ENCODE data around the gene OPA1.

GRCh38 chr3:193614430-193614829, 21.4 kb downstream of the OPA1 start:
- TF ChIP-seq, protein P1, sequence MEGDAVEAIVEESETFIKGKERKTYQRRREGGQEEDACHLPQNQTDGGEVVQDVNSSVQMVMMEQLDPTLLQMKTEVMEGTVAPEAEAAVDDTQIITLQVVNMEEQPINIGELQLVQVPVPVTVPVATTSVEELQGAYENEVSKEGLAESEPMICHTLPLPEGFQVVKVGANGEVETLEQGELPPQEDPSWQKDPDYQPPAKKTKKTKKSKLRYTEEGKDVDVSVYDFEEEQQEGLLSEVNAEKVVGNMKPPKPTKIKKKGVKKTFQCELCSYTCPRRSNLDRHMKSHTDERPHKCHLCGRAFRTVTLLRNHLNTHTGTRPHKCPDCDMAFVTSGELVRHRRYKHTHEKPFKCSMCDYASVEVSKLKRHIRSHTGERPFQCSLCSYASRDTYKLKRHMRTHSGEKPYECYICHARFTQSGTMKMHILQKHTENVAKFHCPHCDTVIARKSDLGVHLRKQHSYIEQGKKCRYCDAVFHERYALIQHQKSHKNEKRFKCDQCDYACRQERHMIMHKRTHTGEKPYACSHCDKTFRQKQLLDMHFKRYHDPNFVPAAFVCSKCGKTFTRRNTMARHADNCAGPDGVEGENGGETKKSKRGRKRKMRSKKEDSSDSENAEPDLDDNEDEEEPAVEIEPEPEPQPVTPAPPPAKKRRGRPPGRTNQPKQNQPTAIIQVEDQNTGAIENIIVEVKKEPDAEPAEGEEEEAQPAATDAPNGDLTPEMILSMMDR (conservative IDR thresholded peaks at IDR 0.05): no peak
- no peak for TF ChIP-seq ZFX (IDR thresholded peaks at IDR 0.05)

All from C4-2B (cell line).